HTR-8/SVneo (cell line): ENCODE results near the gene HSPG2.

ENCODE experiments used
- DNase-seq: peaks from one replicate; pipeline ENCODE4 v3.0.0; 2011; ENCODE audit warnings: low spot score, mixed read lengths; ENCODE audit not compliant: insufficient read length
- FAIRE-seq: peaks from 2 replicates; lab custom pipeline; 2011; peaks lifted over from hg19 to GRCh38; lab: Jason Lieb, UNC

HSPG2 gene

DNA sequence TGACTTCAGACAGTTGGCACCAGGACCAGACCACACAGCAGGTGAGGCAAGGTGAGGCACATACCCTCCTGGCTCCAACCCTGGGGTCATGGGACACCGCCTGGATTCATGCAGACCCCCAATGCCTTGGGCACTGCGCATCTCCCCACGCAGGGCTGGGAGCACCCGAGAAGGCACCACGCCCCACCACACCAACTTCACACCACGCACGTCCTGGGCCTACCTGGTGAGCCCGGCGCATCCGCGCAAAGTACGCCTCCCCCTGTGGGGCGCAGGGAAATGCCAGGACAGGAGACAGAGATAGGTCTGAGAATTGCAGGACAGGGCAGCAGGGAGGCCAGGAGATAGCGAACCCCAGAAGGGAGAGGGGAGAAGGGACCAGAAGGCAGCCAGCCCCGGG is 66.5 kb downstream of the HSPG2 start:
- DNase-seq: no peak
- no peak for FAIRE-seq

DNA sequence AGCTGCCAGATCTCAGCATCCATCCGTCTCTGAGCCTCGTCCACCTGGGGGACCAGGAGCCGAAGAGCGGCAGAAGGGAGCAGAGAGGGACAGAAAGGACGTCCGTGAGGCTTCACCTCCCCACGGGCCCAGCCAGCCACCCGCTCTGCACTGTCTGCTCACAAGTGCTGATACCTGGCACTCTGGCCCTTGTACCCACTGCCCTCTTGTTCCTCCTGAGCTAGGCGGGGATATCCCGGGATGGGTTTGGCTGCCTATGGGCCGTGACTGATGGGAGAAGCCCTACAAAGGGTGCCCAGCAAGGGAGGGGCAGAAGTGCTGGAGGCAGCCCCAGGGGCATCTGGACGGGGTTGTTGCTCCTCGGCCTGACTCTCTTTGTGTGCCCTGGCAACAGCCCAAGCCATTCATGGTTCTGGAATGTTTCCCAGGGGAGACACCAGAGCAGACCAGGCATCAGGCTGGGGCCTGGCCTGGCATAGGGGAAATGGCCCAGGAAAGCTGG is 67.4 kb downstream of the HSPG2 start:
- peak; percentile 66 for FAIRE-seq

DNA sequence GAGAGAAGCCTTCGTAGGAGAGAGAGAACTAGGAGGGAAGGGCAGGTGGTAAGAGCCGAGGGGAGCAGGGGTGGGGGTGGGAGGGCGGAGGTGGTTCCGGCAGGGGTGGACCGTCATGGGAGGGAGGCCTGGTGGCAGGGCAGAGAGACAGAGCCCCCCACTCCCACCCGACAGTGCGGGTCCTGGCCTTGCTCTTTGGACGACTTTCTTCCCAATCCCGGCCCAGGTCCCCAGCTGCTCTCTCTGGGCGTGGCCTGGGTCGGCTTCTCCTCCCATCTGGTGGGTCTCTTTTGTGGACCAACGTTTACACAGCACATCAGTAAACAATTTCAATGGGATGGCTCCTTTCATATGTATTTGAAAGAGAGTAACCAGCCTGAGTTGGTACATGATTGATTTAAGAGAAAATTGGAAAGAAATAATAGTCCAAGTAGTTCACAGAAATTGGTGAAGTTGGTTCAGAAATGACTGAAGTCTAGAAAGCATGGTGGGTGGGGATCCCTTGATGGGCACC is 68.1 kb downstream of the HSPG2 start:
- no peak for FAIRE-seq
- DNase-seq: no peak

More for the DNA sequence above, 67.4 kb downstream of the HSPG2 start:
- peak; percentile 89 for DNase-seq

DNA sequence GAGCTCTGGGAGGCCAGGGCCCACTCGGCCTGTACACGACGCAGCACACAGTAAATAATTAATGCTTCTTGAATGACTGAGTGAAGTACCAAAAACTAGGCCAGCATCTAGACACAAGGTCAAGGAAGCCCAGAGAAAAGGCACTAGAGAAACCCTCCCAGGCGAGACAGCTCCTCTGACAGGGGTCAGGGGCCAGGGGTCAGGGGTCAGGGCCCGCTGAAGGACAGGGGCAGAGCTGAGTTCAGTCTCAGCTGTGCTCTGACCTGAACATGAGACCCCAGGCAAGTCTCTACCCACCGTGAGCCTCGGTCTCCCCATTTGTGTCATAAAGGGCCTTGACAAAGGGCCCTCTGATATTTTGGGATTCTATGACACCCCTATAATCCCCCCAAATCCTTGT is 68.6 kb downstream of the HSPG2 start:
- DNase-seq: no peak
- FAIRE-seq: no peak

DNA sequence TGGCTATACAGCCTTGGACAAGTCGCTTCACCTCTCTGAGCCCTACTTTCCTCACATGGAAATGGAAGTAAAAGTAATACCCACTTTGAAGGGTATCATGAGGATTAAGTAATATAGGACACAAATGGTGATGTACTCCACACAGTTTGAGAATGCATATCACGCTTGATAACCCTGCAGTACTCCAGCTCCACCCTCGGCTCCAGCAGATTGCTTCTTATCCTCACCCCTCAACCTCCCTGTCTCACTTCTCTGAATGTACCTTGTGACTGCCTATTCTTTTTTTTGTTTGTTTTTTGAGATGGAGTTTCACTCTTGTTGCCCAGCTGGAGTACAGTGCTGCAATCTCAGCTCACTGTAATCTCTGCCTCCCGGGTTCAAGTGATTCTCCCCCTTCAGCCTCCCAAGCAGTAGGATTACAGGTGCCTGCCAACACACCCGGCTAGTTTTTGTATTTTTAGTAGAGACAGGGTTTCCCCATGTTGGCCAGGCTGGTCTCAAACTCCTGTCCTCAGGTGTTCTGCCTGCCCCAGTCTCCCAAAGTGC is 69.6 kb downstream of the HSPG2 start:
- DNase-seq (no peak), FAIRE-seq (no peak)

DNA sequence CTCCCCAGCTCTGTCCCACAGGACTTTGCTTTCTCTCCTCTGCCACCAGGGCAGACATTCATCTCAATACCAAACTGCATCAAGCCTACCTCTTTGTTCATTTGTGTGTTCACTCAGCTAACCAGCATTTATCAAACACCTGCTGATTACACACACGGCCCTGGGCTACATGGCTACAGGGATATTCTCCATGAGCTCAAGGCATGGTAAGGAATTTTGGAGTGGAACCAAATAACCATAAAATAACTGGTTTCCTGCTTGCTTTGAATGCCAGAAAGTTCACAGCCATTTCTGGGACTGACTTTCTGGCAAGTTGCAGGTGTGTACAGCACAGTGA is 70.4 kb downstream of the HSPG2 start:
- no peak for DNase-seq
- FAIRE-seq: no peak

DNA sequence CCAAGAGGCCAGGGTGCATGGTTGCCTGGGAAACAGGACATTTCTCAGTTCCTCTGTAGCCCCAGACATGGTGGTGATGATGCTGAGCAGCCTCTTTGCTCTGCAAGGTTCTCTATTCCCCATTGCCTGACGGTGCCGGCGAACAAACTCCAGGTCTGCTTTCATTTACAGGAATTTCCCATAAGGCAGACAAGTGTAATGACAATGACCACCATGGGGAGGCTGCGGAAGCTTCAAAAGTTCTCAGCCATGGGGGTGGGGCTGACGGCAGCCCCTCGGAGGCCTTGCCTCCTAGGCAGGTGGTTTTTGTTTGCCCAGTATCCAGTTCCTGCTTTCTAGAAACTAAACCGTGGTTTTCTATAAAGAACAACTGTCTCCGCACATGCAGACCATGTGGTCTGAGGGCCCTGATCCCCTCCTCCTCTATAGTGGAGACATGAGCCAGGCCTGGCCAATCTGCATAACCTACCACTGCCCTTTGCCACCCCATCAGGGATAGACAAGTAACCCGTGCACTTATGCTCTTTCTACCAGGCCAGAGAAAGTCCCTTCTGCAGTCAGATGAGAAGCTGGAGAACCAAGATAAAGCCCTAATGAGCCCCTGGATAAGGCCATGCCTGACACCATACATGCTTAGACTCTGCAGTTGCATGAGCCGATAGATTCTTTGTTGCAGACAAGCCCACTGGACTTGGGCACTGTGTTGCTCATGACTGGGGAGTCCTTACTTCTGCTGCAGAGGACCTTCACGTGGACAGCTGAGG is 71.0 kb downstream of the HSPG2 start:
- DNase-seq (no peak), FAIRE-seq (no peak)

DNA sequence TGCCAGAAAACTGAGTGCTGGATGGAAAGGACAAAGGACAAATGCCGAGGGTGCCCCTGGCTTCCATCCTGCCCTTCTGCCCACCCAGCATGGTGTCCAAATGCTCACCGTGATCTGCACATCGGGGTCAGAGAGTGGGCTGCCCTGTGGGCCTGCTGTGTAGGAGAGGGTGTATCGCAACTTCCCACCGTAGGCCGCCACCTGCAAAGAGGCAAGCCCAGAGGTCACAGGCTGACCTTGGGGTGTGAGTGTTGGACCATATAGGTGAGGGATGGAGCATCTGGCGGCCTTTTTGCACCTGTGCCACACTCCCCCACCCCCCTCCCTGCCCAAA is 71.5 kb downstream of the HSPG2 start:
- FAIRE-seq: no peak
- DNase-seq: no peak

DNA sequence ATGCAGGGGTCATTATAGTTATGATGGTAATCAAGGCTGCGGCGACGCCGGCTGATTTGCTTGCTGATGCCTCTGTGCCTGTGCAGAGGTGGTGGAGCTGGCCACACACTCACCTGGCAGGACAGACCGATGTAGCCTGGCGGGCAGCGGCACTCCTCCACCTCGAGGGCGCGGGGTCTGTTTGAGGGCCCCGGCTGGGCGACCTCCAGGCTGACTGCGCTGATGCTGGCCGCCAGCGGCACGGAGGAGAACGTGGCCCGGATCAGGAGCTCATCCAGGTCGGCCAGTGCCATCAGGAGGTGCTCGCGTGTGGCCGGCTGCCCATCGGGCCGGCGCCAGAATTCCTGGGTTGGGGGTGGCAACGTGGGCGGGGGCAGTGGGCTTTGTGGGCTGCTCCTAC is 72.4 kb downstream of the HSPG2 start:
- no peak for DNase-seq
- no peak for FAIRE-seq

DNA sequence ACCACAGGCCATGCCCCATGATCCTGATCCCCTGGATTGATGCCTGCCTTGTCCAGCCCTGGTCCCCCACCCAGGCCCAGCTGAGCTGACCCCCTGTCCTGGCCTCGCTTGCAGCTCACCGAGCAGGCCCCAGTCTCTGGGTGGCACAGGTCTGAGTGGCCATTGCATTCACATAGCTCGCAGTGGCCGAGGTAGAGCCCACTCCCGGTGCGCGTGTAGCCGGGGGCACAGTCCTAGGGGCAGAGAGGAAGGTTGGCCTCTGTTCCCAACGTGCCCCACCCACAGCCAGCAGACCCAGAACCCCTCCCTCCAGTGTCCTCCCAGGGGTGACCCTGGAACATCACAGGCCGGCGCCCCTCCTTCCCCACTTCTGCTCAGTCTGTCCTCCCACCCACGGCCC is 73.1 kb downstream of the HSPG2 start:
- FAIRE-seq: no peak
- DNase-seq: no peak

DNA sequence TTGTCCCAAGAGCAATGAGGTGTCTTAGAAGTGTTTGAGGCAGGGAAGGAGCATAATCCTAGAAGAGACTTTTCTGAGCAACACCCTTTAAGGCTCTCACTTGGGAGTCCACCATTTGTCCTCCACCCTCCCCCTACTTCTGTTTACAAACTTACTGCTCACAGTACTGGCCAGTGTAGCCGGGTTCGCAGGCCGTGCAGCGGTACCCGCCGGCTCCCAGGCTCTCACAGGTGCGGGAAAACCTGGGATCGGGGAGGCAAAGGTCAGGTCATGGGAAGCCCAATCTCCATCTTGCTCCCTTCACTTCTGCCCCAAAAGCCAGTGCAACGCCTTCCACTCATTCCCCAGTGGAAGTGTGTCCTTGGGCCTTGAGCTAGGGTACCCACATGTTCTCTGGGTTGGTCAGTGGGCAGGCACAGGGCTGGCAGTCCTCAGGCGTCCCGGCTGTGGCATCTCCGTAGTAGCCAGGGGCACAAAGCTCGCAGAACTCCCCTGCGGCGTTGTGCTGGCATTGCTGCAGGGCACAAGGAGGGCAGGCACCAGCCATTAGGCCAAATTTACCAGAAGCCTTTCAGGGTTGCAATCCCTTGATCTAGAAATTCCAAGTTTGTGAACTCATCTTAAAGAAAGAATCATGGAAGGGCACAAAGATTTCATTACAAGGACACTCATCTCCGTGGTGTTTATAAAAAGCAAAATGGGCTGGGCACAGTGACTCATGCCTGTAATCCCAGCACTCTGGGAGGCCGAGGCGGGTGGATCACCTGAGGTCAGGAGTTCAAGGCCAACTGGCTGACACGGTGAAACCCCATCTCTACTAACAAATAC is 75.3 kb downstream of the HSPG2 start:
- DNase-seq (peak; percentile 51), FAIRE-seq (no peak)

DNA sequence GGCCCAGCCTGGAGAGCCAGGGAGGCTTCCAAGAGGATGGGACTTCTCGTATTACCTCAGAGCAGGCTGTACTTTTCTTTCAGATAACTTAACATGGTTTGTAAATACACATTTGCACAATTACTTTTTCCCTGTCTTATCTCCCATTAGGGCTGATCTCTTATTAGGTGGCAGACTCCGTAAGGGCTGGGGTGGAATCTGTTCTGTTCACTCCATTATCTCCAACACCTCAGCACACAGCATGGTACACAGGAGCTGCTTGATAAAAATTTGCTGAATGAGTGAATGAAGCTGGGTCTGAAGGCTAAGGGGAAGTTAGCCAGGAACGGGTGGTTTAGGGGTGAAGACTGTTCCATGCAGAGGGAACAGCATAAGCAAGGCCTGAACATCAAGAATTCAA is 76.1 kb downstream of the HSPG2 start:
- DNase-seq (no peak), FAIRE-seq (no peak)

DNA sequence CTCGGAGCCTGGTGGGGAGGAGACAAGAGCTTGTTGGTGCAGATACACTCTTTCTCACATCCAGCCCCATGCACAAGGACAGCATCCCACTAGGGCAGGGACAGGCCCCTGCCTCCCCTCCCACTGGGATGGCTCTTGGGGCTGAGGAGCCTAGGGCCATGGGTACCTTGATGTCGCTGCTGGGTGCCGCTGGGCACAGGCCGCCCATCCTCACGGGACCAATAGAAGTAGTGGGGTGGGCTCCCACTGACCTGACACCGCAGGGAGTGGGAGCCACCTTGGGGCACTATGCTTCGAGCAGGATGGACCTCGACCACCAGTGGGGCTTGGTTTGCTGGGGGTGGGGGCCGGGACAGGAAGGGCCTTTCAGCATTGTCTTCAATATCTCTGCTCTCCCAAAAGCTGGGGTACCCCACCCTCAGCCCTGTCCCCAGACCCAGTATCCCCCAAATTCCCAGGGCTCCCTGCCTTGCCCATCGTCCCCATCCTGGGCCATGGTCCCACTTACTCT is 77.4 kb downstream of the HSPG2 start:
- no peak for FAIRE-seq

DNA sequence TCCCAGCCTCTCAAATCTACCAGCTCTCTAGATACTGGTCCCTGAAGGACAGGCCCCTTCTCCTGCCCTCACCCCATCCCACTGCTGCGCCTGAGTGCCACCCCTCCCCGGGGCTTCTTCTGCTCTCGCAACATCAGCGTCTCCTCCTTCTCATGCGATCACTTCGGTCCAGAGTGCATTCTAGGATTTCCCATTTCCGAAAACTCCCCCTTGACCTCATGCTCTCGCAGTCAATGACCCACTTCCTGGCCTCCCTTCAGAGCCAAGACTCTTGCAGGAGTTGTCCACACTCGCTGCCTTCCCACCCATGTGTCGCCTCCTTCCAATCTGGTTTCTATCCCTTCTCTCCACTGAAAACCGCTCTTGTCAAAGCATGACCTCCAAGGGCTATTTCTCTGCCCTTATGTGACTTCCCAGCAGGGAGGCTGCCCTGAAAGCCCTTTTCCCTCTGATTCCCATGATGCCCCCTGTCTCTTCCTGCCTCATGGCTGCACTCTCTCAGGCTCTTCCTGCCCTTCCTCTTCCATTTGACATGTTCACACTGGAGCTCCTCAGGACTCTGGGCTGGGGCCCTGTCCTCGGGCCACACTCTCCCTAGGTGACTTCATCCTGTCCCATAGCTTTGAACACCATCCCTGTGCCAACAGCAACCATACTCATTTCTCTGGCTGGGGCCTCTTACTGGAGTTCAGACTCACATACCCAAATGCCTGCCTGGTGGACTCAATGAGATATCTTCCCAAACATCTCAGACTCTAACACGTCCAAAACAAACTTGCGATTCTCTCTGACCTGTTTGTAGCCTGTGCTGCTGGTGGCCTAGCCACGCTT is 79.1 kb downstream of the HSPG2 start:
- no peak for FAIRE-seq
- DNase-seq: no peak

More for the DNA sequence above, 77.4 kb downstream of the HSPG2 start:
- DNase-seq: no peak

DNA sequence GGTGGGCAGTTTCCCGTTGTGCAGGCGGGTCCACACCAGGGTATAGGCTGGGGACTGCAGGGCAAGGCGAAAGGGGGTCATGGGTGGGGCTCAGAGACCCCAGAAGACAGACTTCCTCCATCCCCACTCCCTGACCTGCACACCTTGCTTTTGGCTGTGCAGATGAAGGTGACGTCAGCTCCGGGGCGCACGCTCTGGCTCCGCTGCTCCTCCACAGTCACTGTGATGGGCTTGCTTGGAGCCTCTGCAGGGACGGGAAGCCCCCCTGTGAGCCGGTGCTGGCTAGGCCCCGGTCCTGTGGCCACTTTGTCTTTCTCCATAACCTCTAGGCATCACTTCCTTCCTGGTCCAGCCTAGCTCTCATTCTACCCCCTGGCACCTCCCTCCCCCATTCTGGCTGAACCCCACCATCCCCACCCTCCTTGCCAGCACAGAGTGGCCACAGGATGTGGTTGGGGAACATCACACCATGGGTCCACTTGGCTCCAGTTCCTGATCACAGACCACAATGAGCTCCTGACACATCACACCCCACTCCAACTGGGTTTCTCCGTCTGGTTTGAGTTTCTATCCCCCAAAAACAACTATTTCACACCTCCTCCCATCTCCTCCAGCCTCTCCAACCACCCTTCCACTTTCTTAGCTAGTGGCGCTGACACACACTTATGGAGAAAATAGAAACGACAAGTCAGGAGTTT is 79.8 kb downstream of the HSPG2 start:
- no peak for FAIRE-seq
- DNase-seq: no peak

DNA sequence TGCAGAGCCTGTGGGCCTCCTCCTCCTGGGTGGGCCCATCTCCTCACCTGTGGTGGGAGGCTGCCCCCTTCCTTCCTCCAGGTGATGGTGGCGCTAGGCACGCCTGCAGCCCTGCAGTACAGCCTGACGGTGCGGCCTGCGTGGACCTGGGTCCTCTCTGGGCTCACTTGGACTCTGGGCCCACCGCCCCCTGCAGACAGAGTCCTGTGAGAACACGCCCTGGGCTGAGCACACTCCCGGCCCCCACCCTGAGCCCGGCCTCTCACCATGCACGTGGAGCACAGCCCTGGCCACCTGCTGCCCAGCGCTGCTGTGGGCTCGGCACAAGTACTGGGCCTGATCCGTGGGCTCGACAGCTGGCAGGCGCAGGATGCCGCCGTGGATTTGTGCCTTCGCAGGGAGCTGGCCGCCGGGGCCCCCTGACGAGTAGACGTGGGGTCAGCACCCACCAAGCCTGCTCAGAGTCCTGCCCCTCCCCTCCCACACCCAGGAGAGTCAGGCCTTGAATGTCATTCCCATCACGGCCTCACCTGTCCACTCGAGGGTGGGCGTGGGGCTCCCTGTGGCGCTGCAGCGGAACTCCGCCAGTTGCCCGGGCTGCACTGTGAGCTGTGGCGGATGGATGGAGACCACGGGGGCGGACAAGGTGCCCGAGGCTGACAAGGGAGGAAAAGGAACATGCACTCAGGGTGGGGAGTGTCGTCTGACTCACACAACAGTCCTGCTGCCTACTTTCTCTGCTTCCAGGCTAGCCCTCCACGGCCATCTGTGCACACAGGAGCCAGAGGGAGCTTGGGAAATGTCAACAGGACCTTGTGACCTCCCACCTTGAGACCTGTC is 81.6 kb downstream of the HSPG2 start:
- no peak for DNase-seq

DNA sequence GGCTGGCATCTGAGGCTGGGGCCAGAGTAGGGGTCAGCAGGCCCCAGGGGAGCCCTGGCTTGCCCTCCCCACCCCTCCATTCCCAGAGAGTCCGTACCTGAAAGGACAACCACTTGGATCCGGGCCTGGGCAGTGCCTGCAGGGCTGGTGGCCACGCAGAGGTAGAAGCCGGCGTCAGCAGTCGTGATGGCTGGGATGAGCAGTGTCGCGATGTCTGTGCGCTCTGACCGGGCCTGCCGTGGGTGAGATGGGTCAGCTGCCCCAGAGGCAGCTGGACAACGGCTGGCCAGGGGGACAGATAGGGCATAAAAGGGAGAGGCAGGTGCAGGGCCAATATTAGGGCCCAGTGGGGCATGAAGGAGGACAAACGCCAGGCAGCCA is 82.4 kb downstream of the HSPG2 start:
- no peak for FAIRE-seq
- DNase-seq: no peak

More for the DNA sequence above, 81.6 kb downstream of the HSPG2 start:
- peak; percentile 28 for FAIRE-seq

DNA sequence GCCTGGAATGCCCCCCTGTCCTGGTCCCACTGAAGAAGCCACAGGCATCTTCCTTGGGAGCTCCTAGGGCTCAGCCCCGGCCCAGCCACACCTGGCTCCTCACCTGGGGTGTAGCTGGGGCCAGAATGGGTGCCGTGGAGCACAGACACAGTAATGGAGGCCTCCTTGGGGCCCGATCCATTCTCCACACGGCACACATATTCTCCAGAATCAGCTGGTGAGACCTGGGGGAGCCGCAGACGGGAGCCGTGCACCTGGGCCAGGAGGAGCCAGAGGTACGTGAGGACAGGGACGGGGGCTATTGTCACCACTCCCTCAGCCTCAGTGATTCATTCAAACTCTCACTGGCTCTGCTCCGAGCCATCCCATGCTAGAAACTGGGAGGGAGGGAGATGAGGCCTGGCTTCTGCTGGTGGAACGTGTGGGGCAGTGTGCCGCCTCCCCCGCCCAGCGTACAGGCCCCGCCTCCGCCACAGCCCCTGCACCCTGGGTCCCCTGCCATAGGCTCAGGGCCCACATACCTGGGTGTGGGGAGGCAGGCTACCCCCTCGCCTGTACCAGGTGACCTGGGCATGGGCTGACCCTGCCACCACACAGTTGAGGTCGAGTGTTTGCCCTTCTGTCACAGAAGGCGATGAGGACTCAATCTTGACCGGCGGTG is 82.9 kb downstream of the HSPG2 start:
- FAIRE-seq: no peak
- no peak for DNase-seq
